ENCODE data around the gene MAP1LC3A.

DNA sequence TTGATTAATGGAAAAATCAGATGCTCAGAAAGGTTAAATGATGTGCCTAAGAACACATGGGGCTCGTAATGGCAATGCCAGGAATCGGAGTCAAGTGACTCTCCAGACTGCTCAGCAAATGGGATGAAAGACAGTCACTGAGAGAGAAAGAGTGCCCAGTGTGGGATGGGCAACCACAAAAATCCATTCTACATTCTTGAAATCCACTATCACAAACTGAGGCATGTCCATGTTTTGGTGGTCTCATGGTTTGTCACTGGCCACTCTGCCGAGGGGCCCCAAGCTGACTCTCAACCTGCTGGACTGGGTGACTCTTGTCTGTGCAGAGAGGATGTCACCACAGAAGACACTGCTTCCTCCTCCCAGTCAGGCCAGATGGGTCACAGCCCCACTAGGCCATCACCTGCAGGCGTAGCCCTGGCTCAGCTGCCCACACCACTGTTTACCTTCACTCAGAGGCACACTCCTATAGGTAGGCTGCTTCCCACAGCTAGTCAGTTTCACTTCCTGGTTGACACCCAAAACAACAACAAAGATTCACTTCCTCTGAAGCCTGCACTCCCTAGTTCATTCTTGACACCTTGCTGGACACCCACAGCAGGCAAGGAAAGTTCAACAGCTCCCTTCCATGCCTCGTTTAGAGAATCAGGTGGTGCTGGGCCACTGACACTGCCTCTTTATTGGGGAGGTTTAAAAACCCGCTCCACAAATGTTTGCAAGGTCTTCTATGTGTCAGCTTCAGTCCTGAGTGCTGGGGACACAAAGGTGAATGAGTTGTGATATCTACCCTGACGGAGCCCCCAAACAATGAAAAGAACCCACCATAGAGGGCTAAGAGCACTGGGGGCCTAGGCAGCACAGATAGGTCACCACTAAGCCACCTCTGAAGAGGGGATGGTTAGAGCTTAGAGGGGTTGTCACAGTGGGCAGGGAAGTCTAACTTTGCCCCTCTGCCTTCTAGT, 21.7 kb downstream of the MAP1LC3A start:
- TF ChIP-seq POLR2AphosphoS5 (IDR thresholded peaks at IDR 0.05; ENCODE audit: low read depth, low read length) (no peak), POLR2A (IDR thresholded peaks at IDR 0.05; ENCODE audit: low read depth, low read length) (no peak), POU2F2 (IDR thresholded peaks at IDR 0.05; ENCODE audit: low read depth, low read length) (no peak), TAF1 (IDR thresholded peaks at IDR 0.05; ENCODE audit: low read depth, low read length) (no peak), PAX5 (IDR thresholded peaks at IDR 0.05; ENCODE audit: insufficient read depth, low read length, severe bottlenecking) (no peak), SPI1 (IDR thresholded peaks at IDR 0.05; ENCODE audit: low read depth, low read length) (peak; percentile 92)
